Fibroblast of lung (primary cell): ENCODE data around the gene LATS2. TPM values are rescaled to one million over a fixed set of nuclear protein-coding genes. Genes with fewer than 3 reads are reported as not detected.

Source experiments
- DNase-seq, 2 donors: peaks; one replicate each; pipeline versions ENCODE4 v3.0.0 to v3.0.0-alpha.2; 2010; ENCODE audit warnings: low read depth in 2 of 2
- H2AFZ ChIP-seq: 2 replicates; pipeline ENCODE4 v1.5.1; 2012; ENCODE audit warnings: low read length, control low read depth, inconsistent platforms
- H3K27ac ChIP-seq: 2 replicates; pipeline ENCODE4 v1.5.1; 2011; ENCODE audit warnings: low read length, control low read depth; ENCODE audit not compliant: insufficient read depth
- H3K27me3 ChIP-seq: 2 replicates; pipeline ENCODE4 v1.5.1; 2011; ENCODE audit warnings: mild to moderate bottlenecking, low read length; ENCODE audit not compliant: control insufficient read depth, insufficient read depth
- H3K36me3 ChIP-seq: 2 replicates; pipeline ENCODE4 v1.5.1; 2011; ENCODE audit warnings: low read length; ENCODE audit not compliant: control insufficient read depth, insufficient read depth
- H3K4me1 ChIP-seq: 2 replicates; pipeline ENCODE4 v1.5.1; 2011; ENCODE audit warnings: low read length; ENCODE audit not compliant: control insufficient read depth, insufficient read depth; ENCODE audit errors: extremely low read depth
- H3K4me2 ChIP-seq: 2 replicates; pipeline ENCODE4 v1.5.1; 2011; ENCODE audit warnings: low read length, control low read depth; ENCODE audit not compliant: insufficient read depth; ENCODE audit errors: extremely low read depth
- H3K4me3 ChIP-seq, 4 experiments: fragments of 200-600 bp in 1 of 4; sonication (generic) in 1 of 4; replicated peaks in 1 of 4; 2 replicates each; pipeline ENCODE4 v1.5.1; 2011 to 2016; ENCODE audit warnings: low read length in 4 of 4, low read depth in 3 of 4, mild to moderate bottlenecking in 3 of 4, control low read depth in 2 of 4, inconsistent platforms in 1 of 4, mixed read lengths in 1 of 4; ENCODE audit not compliant: insufficient read depth in 1 of 4; ENCODE audit errors: control extremely low read depth in 1 of 4
- H3K79me2 ChIP-seq: 2 replicates; pipeline ENCODE4 v1.5.1; 2012; ENCODE audit warnings: mild to moderate bottlenecking, low read length, inconsistent platforms; ENCODE audit not compliant: control insufficient read depth, insufficient read depth
- H3K9ac ChIP-seq: 2 replicates; pipeline ENCODE4 v1.5.1; 2011; ENCODE audit warnings: mild to moderate bottlenecking, low read length, control low read depth; ENCODE audit not compliant: insufficient read depth
- H3K9me3 ChIP-seq: 2 replicates; pipeline ENCODE4 v1.5.1; 2012; ENCODE audit warnings: low read depth, low read length; ENCODE audit not compliant: control insufficient read depth, insufficient read depth
- H4K20me1 ChIP-seq: 2 replicates; pipeline ENCODE4 v1.5.1; 2011; ENCODE audit warnings: low read length; ENCODE audit not compliant: control insufficient read depth, insufficient read depth; ENCODE audit errors: extremely low read depth
- CTCF ChIP-seq, 2 donors: IDR thresholded peaks in 1 of 2; conservative IDR thresholded peaks in 1 of 2; 1 replicate in 1 of 2; 2 replicates in 1 of 2; pipeline ENCODE4 v1.5.1; 2011 to 2012; ENCODE audit warnings: low read length in 2 of 2, control low read depth in 1 of 2, inconsistent platforms in 1 of 2, low read depth in 1 of 2, mild to moderate bottlenecking in 1 of 2
- EZH2 ChIP-seq: IDR thresholded peaks from 2 replicates; pipeline ENCODE4 v1.5.1; 2012; ENCODE audit warnings: low read length, control low read depth, mild to moderate bottlenecking; ENCODE audit errors: missing control alignments
- polyA plus RNA-seq, 2 donors: library from polyadenylated mRNA; depleted of rRNA in 1 of 2; stranded (reverse) in 1 of 2; unstranded in 1 of 2; fragments of >200 nt; gene quantifications; 2 replicates each; pipeline ENCODE4 v1.2.1, GENCODE V29; 2011 to 2012; ENCODE audit warnings: missing spikeins in 1 of 2
- total RNA-seq: library from RNA; depleted of rRNA; stranded (reverse); fragments of >200 nt; gene quantifications from 2 replicates; pipeline ENCODE4 v1.2.1, GENCODE V29; 2014

Gene LATS2
- total and polyA plus RNA-seq, 2 donors (not counting 1 experiment from before 2014, with no cell fraction given), result 16.2 to 32.0 TPM

GRCh38 chr13:21080593-21080891, 19.2 kb upstream of the LATS2 start:
- H3K9ac ChIP-seq, result no peak overlapping the region
- H3K4me2 ChIP-seq, result peak overlapping the region; percentile 89
- peak overlapping the region; percentile 2 for H2AFZ ChIP-seq
- H3K36me3 ChIP-seq, result no peaks in the 10 kb centered on the region
- H3K4me3 ChIP-seq, result no peak overlapping the region
- H3K27me3 ChIP-seq, result no peaks in the 10 kb centered on the region
- peak overlapping the region; percentile 80 for H3K27ac ChIP-seq
- H3K79me2 ChIP-seq, result no peaks in the 10 kb centered on the region
- H3K4me1 ChIP-seq, result peaks cover 6% of the 10 kb centered on the region
- H4K20me1 ChIP-seq, result no peaks in the 10 kb centered on the region
- no peak for DNase-seq
- H3K9me3 ChIP-seq, result no peaks in the 10 kb centered on the region
- TF ChIP-seq EZH2 (no peak), CTCF (conservative IDR thresholded peaks at IDR 0.05 in 1 of 2, IDR thresholded peaks at IDR 0.05 in 1 of 2; ENCODE audit: low read depth in 1 of 2, low read length in 2 of 2) (no peak)

GRCh38 chr13:21079761-21080592, 18.6 kb upstream of the LATS2 start:
- Histone ChIP-seq H3K36me3 (no peaks in the 10 kb centered on the region), H3K79me2 (no peaks in the 10 kb centered on the region), H3K4me1 (peaks cover 9% of the 10 kb centered on the region), H3K9me3 (no peaks in the 10 kb centered on the region), H2AFZ (peak overlapping the region; percentile 54), H3K27me3 (no peaks in the 10 kb centered on the region), H3K4me3 (peak overlapping the region; percentile 29 to 41 (median 37)), H4K20me1 (no peaks in the 10 kb centered on the region), H3K27ac (peak overlapping the region; percentile 80), H3K9ac (peak overlapping the region; percentile 13), H3K4me2 (peak overlapping the region; percentile 89)
- DNase-seq, result peak; percentile 79 to 96
- TF ChIP-seq EZH2 (no peak), CTCF (conservative IDR thresholded peaks at IDR 0.05 in 1 of 2, IDR thresholded peaks at IDR 0.05 in 1 of 2; ENCODE audit: low read depth in 1 of 2, low read length in 2 of 2) (no peak)

GRCh38 chr13:21079221-21079620, 17.8 kb upstream of the LATS2 start:
- H3K4me3 ChIP-seq, result no peak overlapping the region
- TF ChIP-seq EZH2 (no peak), CTCF (conservative IDR thresholded peaks at IDR 0.05 in 1 of 2, IDR thresholded peaks at IDR 0.05 in 1 of 2; ENCODE audit: low read depth in 1 of 2, low read length in 2 of 2) (no peak)
- H2AFZ ChIP-seq, result no peak overlapping the region

More at GRCh38 chr13:21079221-21079620, 17.8 kb upstream of the LATS2 start:
- Histone ChIP-seq H3K9me3 (no peaks in the 10 kb centered on the region), H4K20me1 (no peaks in the 10 kb centered on the region), H3K36me3 (no peaks in the 10 kb centered on the region), H3K27ac (peak overlapping the region; percentile 80), H3K27me3 (no peaks in the 10 kb centered on the region), H3K4me1 (peaks cover 10% of the 10 kb centered on the region), H3K79me2 (no peaks in the 10 kb centered on the region), H3K9ac (no peak overlapping the region), H3K4me2 (no peak overlapping the region)
- peak in 1 of 2 donors; percentile 50 for DNase-seq
